Stimulated activated naive CD4-positive, alpha-beta T cell (primary cell): ENCODE data around the gene GOLGA6A.
"Not testable (repeated sequence)": the region's sequence is repeated elsewhere in the genome, so short reads cannot be mapped to it uniquely, and the experiment has no call there.

Experiments used
- DNase-seq, 6 experiments: peaks; one replicate each; lab custom pipeline; 2025; lab: John Stamatoyannopoulos, UW

Gene GOLGA6A

GRCh38 chr15:74053517-74053916 is 28.8 kb downstream of the GOLGA6A start:
- no peak for DNase-seq

GRCh38 chr15:74052271-74053260 is 29.8 kb downstream of the GOLGA6A start:
- not testable (repeated sequence) for DNase-seq

- DNase-seq = no peak
These were observed 31.7 kb downstream of the GOLGA6A start for GRCh38 chr15:74050556-74051234.

GRCh38 chr15:74050127-74050526 is 32.2 kb downstream of the GOLGA6A start:
- no peak for DNase-seq

- no peak for DNase-seq
These were observed 36.1 kb downstream of the GOLGA6A start for GRCh38 chr15:74046275-74046674.

GRCh38 chr15:74045636-74046274 is 36.6 kb downstream of the GOLGA6A start:
- DNase-seq = no peak

- DNase-seq = no peak
These were observed 37.2 kb downstream of the GOLGA6A start for GRCh38 chr15:74045184-74045583.

GRCh38 chr15:74044267-74045110 is 37.9 kb downstream of the GOLGA6A start:
- DNase-seq = no peak

GRCh38 chr15:74043425-74044266 is 38.7 kb downstream of the GOLGA6A start:
- no peak for DNase-seq

GRCh38 chr15:74042603-74043424 is 39.5 kb downstream of the GOLGA6A start:
- DNase-seq = no peak

GRCh38 chr15:74041777-74042435 is 40.4 kb downstream of the GOLGA6A start:
- no peak for DNase-seq

GRCh38 chr15:74041311-74041756 is 41.0 kb downstream of the GOLGA6A start:
- DNase-seq = no peak

- no peak for DNase-seq
These were observed 42.1 kb downstream of the GOLGA6A start for GRCh38 chr15:74040109-74040850.

GRCh38 chr15:74039656-74040010 is 42.7 kb downstream of the GOLGA6A start:
- DNase-seq = no peak

- DNase-seq = no peak
These were observed 43.4 kb downstream of the GOLGA6A start for GRCh38 chr15:74038707-74039655.

- DNase-seq = no peak
These were observed 44.9 kb downstream of the GOLGA6A start for GRCh38 chr15:74037171-74038117.
